ENCODE results near the gene NDUFV3.
"Not testable (repeated sequence)": the region's sequence is repeated elsewhere in the genome, so short reads cannot be mapped to it uniquely, and the experiment has no call there.

NDUFV3 gene

GRCh38 chr21:42905195-42905594 lies 12.1 kb downstream of the NDUFV3 start:
- DNase-seq = no peak

GRCh38 chr21:42906233-42906632 lies 13.1 kb downstream of the NDUFV3 start:
- no peak for DNase-seq

GRCh38 chr21:42908484-42908883 lies 15.4 kb downstream of the NDUFV3 start:
- not testable (repeated sequence) for DNase-seq

GRCh38 chr21:42911920-42912319 lies 18.8 kb downstream of the NDUFV3 start:
- DNase-seq = not testable (repeated sequence)

- no peak for DNase-seq
Measured at GRCh38 chr21:42913476-42913875, 20.4 kb downstream of the NDUFV3 start.

- no peak for DNase-seq
Measured at GRCh38 chr21:42918291-42918690, 25.2 kb downstream of the NDUFV3 start.

- DNase-seq = no peak
Measured at GRCh38 chr21:42921927-42922326, 28.8 kb downstream of the NDUFV3 start.

- DNase-seq = no peak
Measured at GRCh38 chr21:42922918-42923317, 29.8 kb downstream of the NDUFV3 start.

- peak; percentile 94 for DNase-seq
Measured at GRCh38 chr21:42923553-42924432, 30.7 kb downstream of the NDUFV3 start.

- DNase-seq = no peak
Measured at GRCh38 chr21:42924433-42924751, 31.3 kb downstream of the NDUFV3 start.

GRCh38 chr21:42925114-42925926 lies 32.2 kb downstream of the NDUFV3 start, which contains the start of gene ERVH48-1:
Gene ERVH48-1 (minus strand): TSS chr21:42925630. CDS start chr21:42919006, 6,624 bp downstream.
- DNase-seq = no peak

GRCh38 chr21:42927474-42928200 lies 34.5 kb downstream of the NDUFV3 start:
- not testable (repeated sequence) for DNase-seq

- no peak for DNase-seq
Measured at GRCh38 chr21:42929969-42930368, 36.9 kb downstream of the NDUFV3 start.

- no peak for DNase-seq
Measured at GRCh38 chr21:42931560-42932235, 38.6 kb downstream of the NDUFV3 start.

- DNase-seq = not testable (repeated sequence)
Measured at GRCh38 chr21:42932378-42933136, 39.4 kb downstream of the NDUFV3 start.

- not testable (repeated sequence) for DNase-seq
Measured at GRCh38 chr21:42933137-42933970, 40.2 kb downstream of the NDUFV3 start.

- DNase-seq = not testable (repeated sequence)
Measured at GRCh38 chr21:42933973-42934372, 40.9 kb downstream of the NDUFV3 start.

GRCh38 chr21:42936360-42936759 lies 43.3 kb downstream of the NDUFV3 start:
- DNase-seq = not testable (repeated sequence)

GRCh38 chr21:42937034-42937940 lies 44.2 kb downstream of the NDUFV3 start:
- DNase-seq = not testable (repeated sequence)

Data from DMS 273 treated with DMSO at 0.1 percent for 48 hours (cell line).